ENCODE results near the gene TTLL6.

DNA sequence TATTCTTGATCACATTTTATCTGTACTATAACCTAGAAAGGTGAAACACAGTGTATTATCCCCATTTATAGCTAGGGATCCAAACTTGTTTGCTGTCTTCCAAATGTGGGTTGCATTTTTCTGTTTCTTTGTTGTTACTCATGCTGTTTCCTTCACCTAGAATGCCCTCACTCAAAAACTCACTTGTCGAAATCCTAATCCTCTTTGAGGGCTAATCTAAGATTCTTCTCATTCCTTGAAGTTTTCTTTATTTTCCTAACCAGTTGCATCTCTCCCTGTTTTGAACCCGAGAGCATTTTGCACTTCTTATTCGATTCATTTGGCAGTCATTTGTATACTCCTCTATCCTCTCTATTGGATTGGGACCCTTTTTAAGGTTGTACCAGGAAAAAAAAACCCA is 23.4 kb upstream of the TTLL6 start:
- TF ChIP-seq POLR2A (IDR thresholded peaks at IDR 0.05), result no peak
- TF ChIP-seq, protein P1, sequence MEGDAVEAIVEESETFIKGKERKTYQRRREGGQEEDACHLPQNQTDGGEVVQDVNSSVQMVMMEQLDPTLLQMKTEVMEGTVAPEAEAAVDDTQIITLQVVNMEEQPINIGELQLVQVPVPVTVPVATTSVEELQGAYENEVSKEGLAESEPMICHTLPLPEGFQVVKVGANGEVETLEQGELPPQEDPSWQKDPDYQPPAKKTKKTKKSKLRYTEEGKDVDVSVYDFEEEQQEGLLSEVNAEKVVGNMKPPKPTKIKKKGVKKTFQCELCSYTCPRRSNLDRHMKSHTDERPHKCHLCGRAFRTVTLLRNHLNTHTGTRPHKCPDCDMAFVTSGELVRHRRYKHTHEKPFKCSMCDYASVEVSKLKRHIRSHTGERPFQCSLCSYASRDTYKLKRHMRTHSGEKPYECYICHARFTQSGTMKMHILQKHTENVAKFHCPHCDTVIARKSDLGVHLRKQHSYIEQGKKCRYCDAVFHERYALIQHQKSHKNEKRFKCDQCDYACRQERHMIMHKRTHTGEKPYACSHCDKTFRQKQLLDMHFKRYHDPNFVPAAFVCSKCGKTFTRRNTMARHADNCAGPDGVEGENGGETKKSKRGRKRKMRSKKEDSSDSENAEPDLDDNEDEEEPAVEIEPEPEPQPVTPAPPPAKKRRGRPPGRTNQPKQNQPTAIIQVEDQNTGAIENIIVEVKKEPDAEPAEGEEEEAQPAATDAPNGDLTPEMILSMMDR (IDR thresholded peaks at IDR 0.05), result no peak
